ENCODE measurements around the gene PBX4. TPM values are rescaled to one million over a fixed set of nuclear protein-coding genes. Genes with fewer than 3 reads are reported as not detected.
A peak's percentile ranks its signal among the peaks of the same experiment; 100 is the strongest.
"Not testable (repeated sequence)": the region's sequence is repeated elsewhere in the genome, so short reads cannot be mapped to it uniquely, and the experiment has no call there.

The PBX4 gene
- total and polyA plus RNA-seq, 10 of the 15 experiments (the other 5 are each of a cell fraction or from before 2014, with no cell fraction given): 0.18 to 17.3 (median 4.2) TPM

DNA sequence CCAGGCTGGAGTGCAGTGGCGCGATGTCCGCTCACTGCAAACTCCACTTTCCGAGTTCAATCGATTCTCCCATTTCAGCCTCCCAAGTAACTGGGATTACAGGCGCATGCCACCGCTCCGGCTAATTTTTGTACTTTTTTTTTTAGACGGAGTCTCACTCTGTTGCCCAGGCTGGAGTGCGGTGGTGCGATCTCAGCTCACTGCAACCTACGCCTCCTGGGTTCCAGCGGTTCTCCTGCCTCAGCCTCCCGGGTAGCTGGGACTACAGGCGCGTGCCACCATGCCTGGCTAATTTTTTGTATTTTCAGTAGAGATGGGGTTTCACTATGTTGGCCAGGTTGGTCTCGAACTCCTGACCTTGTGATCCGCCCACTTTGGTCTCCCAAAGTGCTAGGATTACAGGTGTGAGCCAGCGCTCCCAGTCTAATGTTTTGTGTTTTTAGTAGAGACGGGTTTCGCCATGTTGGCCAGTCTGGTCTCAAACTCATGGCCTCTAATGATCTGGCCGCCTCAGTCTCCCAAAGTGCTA, 47.0 kb upstream of the PBX4 start:
- in situ Hi-C loops (cut with MboI): loop anchor here (5.0 to 10.0 kb wide), 2 partner anchors 112 to 1359 kb away; partner anchors contain the start of gene ZNF430
- ChIA-PET CTCF (interaction anchor here (0.9 kb wide), 1 partner anchor 69 kb away, joined by 3 read pairs; no protein-coding TSS in a partner anchor), POLR2A (interaction anchor here (1.2 to 1.3 kb wide), 3 partner anchors 58 to 236 kb away, joined by 3 to 5 read pairs (median 4); partner anchors contain the start of genes ZNF253 and ZNF93)
- DNase-seq (ENCODE audit: low read depth, low spot score); H3K27me3 ChIP-seq (replicated peaks in 1 of 2; ENCODE audit: control insufficient read depth in 2 of 2, insufficient read depth in 2 of 2, low read length in 1 of 2); BruUV-seq (replicated peaks); SMC1A ChIA-PET (ENCODE audit: uncharacterized antibody, unreplicated experiment); H3K36me3 ChIP-seq (ENCODE audit: control insufficient read depth in 2 of 2, insufficient read depth in 2 of 2, low read length in 1 of 2); H3K9me3 ChIP-seq (replicated peaks; ENCODE audit: control insufficient read depth, insufficient read depth, low read length); H3K27ac ChIP-seq (ENCODE audit: control insufficient read depth, insufficient read depth); RAD21 ChIA-PET (ENCODE audit: unreplicated experiment); H4K20me1 ChIP-seq (ENCODE audit: control insufficient read depth, insufficient read depth); H2AFZ ChIP-seq (ENCODE audit: control insufficient read depth, low read depth, low read length); H3K9ac ChIP-seq (ENCODE audit: control insufficient read depth, insufficient read depth, low read length); FAIRE-seq; ATAC-seq; H3K4me2 ChIP-seq (ENCODE audit: control insufficient read depth, insufficient read depth); H3K4me3 ChIP-seq: not testable (repeated sequence)
- Histone ChIP-seq H3K79me2 (ENCODE audit: control insufficient read depth, insufficient read depth, low read length) (peaks cover 47% of the 10 kb centered on the region), H3K4me1 (ENCODE audit: control insufficient read depth, insufficient read depth, low read length) (peaks cover 11% of the 10 kb centered on the region)
- 97% methylated on average over 22 of the region's 22 CpGs for WGBS (ENCODE audit: insufficient coverage, insufficient replicate concordance, low lambda C conversion rate, missing lambda C conversion rate)
- intact Hi-C loops (cut with micrococcal nuclease; ENCODE audit: unreplicated experiment): loop anchor here (5.0 to 10.0 kb wide), 2 partner anchors 67 to 239 kb away; partner anchors contain the start of genes ZNF14 and ZNF93

DNA sequence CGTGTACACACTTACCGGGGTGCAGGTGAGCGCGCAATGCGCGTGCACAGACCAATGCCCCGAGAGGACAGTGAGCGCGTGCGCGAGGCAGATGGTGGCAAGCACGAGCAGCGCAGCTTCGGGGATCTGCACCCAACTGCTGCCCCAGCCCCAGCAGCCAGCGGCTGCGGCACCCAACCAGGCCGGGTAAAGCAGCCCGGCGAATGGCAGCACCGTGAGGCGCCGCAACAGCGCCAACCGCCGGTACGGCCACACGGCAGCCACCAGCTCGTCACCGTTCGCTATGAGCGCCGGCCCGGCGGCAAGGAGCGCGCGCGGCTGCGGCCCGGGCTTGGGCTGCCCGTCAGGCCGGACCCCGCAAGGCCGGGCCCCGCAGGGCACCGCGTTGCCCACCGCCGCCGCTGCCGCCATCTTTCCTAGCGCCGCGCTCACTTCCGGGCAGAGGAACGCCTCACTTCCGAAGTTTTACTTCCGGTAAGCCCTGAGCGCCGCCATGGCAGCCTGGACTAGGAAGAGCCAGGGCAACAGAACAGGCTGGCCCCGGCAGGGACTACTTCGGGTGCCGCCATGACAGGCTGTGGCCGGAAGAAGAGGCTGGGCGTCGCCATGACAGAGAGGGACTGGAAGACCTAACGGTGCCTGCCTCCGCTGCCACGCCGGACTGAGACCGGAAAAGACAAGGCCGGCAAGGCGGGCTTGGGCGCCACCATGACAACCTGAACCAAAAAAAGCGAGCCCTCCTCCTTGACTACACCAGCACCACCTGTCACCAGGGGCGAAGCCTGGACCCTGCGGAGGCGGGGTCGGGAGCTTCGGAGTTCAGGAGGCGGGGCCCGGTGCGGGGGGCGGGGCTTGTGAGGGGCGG, 45.0 kb upstream of the PBX4 start, which contains the start of gene ATP13A1:
Gene ATP13A1, minus strand, starts transcription at position 421 of the 865 bp plus-strand sequence. Its CDS starts 10 bp downstream, at position 411.
- H3K4me1 ChIP-seq (ENCODE audit: control insufficient read depth, insufficient read depth, low read length): peaks cover 11% of the 10 kb centered on the region
- intact Hi-C loops (cut with micrococcal nuclease; ENCODE audit: unreplicated experiment) (loop anchor here (2.0 to 10.0 kb wide), 4 partner anchors 65 to 241 kb away; partner anchors contain the start of genes ZNF253, ZNF506 and ZNF93), in situ Hi-C loops (cut with MboI) (loop anchor here (10.0 kb wide), 1 partner anchor 1361 kb away; the partner anchor contains the start of gene ZNF430)
- H3K36me3 ChIP-seq (ENCODE audit: control insufficient read depth in 2 of 2, insufficient read depth in 2 of 2, low read length in 1 of 2): peaks cover 6 to 12% of the 10 kb centered on the region in 2 experiments
- H3K27ac ChIP-seq (ENCODE audit: control insufficient read depth, insufficient read depth): peak within 1 kb of the TSS; percentile 97
- CTCF ChIA-PET: interaction anchor here (0.7 to 3.5 kb wide), 4 partner anchors 131 to 458 kb away, joined by 3 to 28 read pairs (median 3); partner anchors contain the start of gene ZNF506
- H3K79me2 ChIP-seq (ENCODE audit: control insufficient read depth, insufficient read depth, low read length): peaks cover 40% of the 10 kb centered on the region
- H3K9ac ChIP-seq (ENCODE audit: control insufficient read depth, insufficient read depth, low read length): peak within 1 kb of the TSS; percentile 92
- RAD21 ChIA-PET (ENCODE audit: unreplicated experiment): interaction anchor here (0.6 to 2.1 kb wide), 6 partner anchors 19 to 242 kb away, joined by 3 to 5 read pairs (median 4); partner anchors contain the start of genes ZNF14 and ZNF253
- peak; percentile 89 for FAIRE-seq
- BruUV-seq (replicated peaks): no TSS peak
- POLR2A ChIA-PET: interaction anchor here (0.6 to 3.9 kb wide), 6 partner anchors 58 to 608 kb away, joined by 3 to 18 read pairs (median 8); partner anchors contain the start of genes ZNF253 and ZNF93
- peak; percentile 92 for DNase-seq (ENCODE audit: low read depth, low spot score)
- peak within 1 kb of the TSS; percentile 77 for H3K4me2 ChIP-seq (ENCODE audit: control insufficient read depth, insufficient read depth)
- H2AFZ ChIP-seq (ENCODE audit: control insufficient read depth, low read depth, low read length): peak within 1 kb of the TSS; percentile 73
- WGBS (ENCODE audit: insufficient coverage, insufficient replicate concordance, low lambda C conversion rate, missing lambda C conversion rate): 1% methylated on average over 71 of the region's 85 CpGs
- no peaks in the 10 kb centered on the region for H3K27me3 ChIP-seq (replicated peaks in 1 of 2; ENCODE audit: control insufficient read depth in 2 of 2, insufficient read depth in 2 of 2, low read length in 1 of 2)
- H3K9me3 ChIP-seq (replicated peaks; ENCODE audit: control insufficient read depth, insufficient read depth, low read length): no peaks in the 10 kb centered on the region; the same call in 1 of the 3 replicates
- peak within 1 kb of the TSS; percentile 87 for H3K4me3 ChIP-seq
- no peaks in the 10 kb centered on the region for H4K20me1 ChIP-seq (ENCODE audit: control insufficient read depth, insufficient read depth)
- ATAC-seq: peak; percentile 78
- SMC1A ChIA-PET (ENCODE audit: uncharacterized antibody, unreplicated experiment): interaction anchor here (0.6 to 2.1 kb wide), 4 partner anchors 112 to 242 kb away, joined by 3 to 9 read pairs (median 4); partner anchors contain the start of gene ZNF93
- TF ChIP-seq IKZF2 (IDR thresholded peaks at IDR 0.05) (no peak), RB1 (IDR thresholded peaks at IDR 0.05; ENCODE audit: borderline replicate concordance) (peak; percentile 90), CBFB (IDR thresholded peaks at IDR 0.05; ENCODE audit: low read depth) (no peak), RBBP5 (conservative IDR thresholded peaks at IDR 0.05) (no peak), EGR1 (IDR thresholded peaks at IDR 0.05; ENCODE audit: borderline replicate concordance in 1 of 2, low read depth in 2 of 2, low read length in 2 of 2) (peak in 1 of 2 experiments; percentile 58; a peak in 1 of 3 replicates), LARP7 (IDR thresholded peaks at IDR 0.05) (peak; percentile 100), RUNX3 (IDR thresholded peaks at IDR 0.05; ENCODE audit: low read length) (peak; percentile 39; the same call in 1 of the 2 replicates), SMAD5 (IDR thresholded peaks at IDR 0.05; ENCODE audit: low read depth) (0 out of 2 replicates have a peak, but pooled peaks have one; percentile 60), CREM (IDR thresholded peaks at IDR 0.05; ENCODE audit: low read depth) (peak; percentile 78), KAT2A (conservative IDR thresholded peaks at IDR 0.05; ENCODE audit: control insufficient read depth, low read depth, low read length) (no peak), NR2F1 (conservative IDR thresholded peaks at IDR 0.05) (peak; percentile 68), NFYA (IDR thresholded peaks at IDR 0.05; ENCODE audit: borderline replicate concordance, low read depth, low read length) (no peak), ZNF274 (IDR thresholded peaks at IDR 0.05; ENCODE audit: insufficient read depth, insufficient read length) (no peak)
